ENCODE measurements around the gene RAPGEF4. TPM values are rescaled to one million over a fixed set of nuclear protein-coding genes. Genes with fewer than 3 reads are reported as not detected.

Gene RAPGEF4
- total and polyA plus RNA-seq, 2 donors (not counting 1 experiment from before 2014, with no cell fraction given) = 0.22 to 0.30 TPM

GRCh38 chr2:172777431-172777830, 41.8 kb downstream of the RAPGEF4 start:
- no peaks in the 10 kb centered on the region for H3K36me3 ChIP-seq (replicated peaks in 1 of 2; ENCODE audit: control extremely low read depth in 1 of 2, control insufficient read depth in 1 of 2, extremely low read depth in 1 of 2, insufficient read depth in 2 of 2, low read length in 1 of 2)
- H3K4me1 ChIP-seq (ENCODE audit: control insufficient read depth in 2 of 2, insufficient read depth in 2 of 2, low read length in 2 of 2) = no peaks in the 10 kb centered on the region
- WGBS (ENCODE audit: insufficient coverage) = 93% methylated on average over 2 of the region's 3 CpGs
- H2AFZ ChIP-seq (ENCODE audit: insufficient read depth, low read depth, low read length, poor library complexity, severe bottlenecking) = no peak overlapping the region
- Mint-ChIP-seq H3K9me3 (ENCODE audit: insufficient read depth) (no peaks in the 10 kb centered on the region), H3K27ac (no peak overlapping the region), H3K4me1 (no peaks in the 10 kb centered on the region), H3K4me3 (no peak overlapping the region), H3K27me3 (peaks cover 23% of the 10 kb centered on the region)
- no peaks in the 10 kb centered on the region for H3K27me3 ChIP-seq (replicated peaks in 1 of 4; ENCODE audit: control extremely low read depth in 1 of 4, control insufficient read depth in 3 of 4, insufficient read depth in 4 of 4, low read length in 3 of 4)
- no peak overlapping the region for H3K27ac ChIP-seq (ENCODE audit: low read length in 2 of 2)
- ChIA-PET POLR2A (no interaction called here), CTCF (no interaction called here)
- no peak overlapping the region for H3K9ac ChIP-seq (ENCODE audit: low read length)
- no peaks in the 10 kb centered on the region for H3K79me2 ChIP-seq (ENCODE audit: control insufficient read depth, insufficient read depth, low read length)
- no peaks in the 10 kb centered on the region for H4K20me1 ChIP-seq (ENCODE audit: control insufficient read depth, insufficient read depth, low read length, poor library complexity, severe bottlenecking)
- DNase-seq = no peak
- ATAC-seq (ENCODE audit: low read depth) = no peak
- no peak overlapping the region for H3K4me2 ChIP-seq (replicated peaks; ENCODE audit: low read depth, low read length, poor library complexity, severe bottlenecking)
- peaks cover 0 to 3% (median 0%) of the 10 kb centered on the region in 3 donors for H3K9me3 ChIP-seq (ENCODE audit: control extremely low read depth in 1 of 3, control insufficient read depth in 2 of 3, insufficient read depth in 1 of 3, low read length in 2 of 3)
- TF ChIP-seq EZH2 (IDR thresholded peaks at IDR 0.05; ENCODE audit: borderline replicate concordance, insufficient read depth, low read depth, low read length, poor library complexity, severe bottlenecking) = no peak
- no peak for TF ChIP-seq CTCF (IDR thresholded peaks at IDR 0.05)
- intact Hi-C loops (cut with micrococcal nuclease) = no loop called here
- H3K4me3 ChIP-seq (ENCODE audit: control extremely low read depth in 1 of 5, extremely low read depth in 1 of 5, insufficient read depth in 1 of 5, low read depth in 2 of 5, low read length in 4 of 5) = no peak overlapping the region

GRCh38 chr2:172782506-172783164, 47.0 kb downstream of the RAPGEF4 start:
- Histone ChIP-seq H3K4me1 (ENCODE audit: control insufficient read depth in 2 of 2, insufficient read depth in 2 of 2, low read length in 2 of 2) (no peaks in the 10 kb centered on the region), H3K9me3 (ENCODE audit: control extremely low read depth in 1 of 3, control insufficient read depth in 2 of 3, insufficient read depth in 1 of 3, low read length in 2 of 3) (peaks cover 0 to 3% (median 0%) of the 10 kb centered on the region in 3 donors), H3K4me3 (ENCODE audit: control extremely low read depth in 1 of 5, extremely low read depth in 1 of 5, insufficient read depth in 1 of 5, low read depth in 2 of 5, low read length in 4 of 5) (no peak overlapping the region), H3K36me3 (replicated peaks in 1 of 2; ENCODE audit: control extremely low read depth in 1 of 2, control insufficient read depth in 1 of 2, extremely low read depth in 1 of 2, insufficient read depth in 2 of 2, low read length in 1 of 2) (no peaks in the 10 kb centered on the region), H3K27ac (ENCODE audit: low read length in 2 of 2) (no peak overlapping the region), H4K20me1 (ENCODE audit: control insufficient read depth, insufficient read depth, low read length, poor library complexity, severe bottlenecking) (no peaks in the 10 kb centered on the region), H3K9ac (ENCODE audit: low read length) (no peak overlapping the region), H3K4me2 (replicated peaks; ENCODE audit: low read depth, low read length, poor library complexity, severe bottlenecking) (no peak overlapping the region), H3K79me2 (ENCODE audit: control insufficient read depth, insufficient read depth, low read length) (no peaks in the 10 kb centered on the region), H2AFZ (ENCODE audit: insufficient read depth, low read depth, low read length, poor library complexity, severe bottlenecking) (no peak overlapping the region), H3K27me3 (replicated peaks in 1 of 4; ENCODE audit: control extremely low read depth in 1 of 4, control insufficient read depth in 3 of 4, insufficient read depth in 4 of 4, low read length in 3 of 4) (no peaks in the 10 kb centered on the region)
- Mint-ChIP-seq H3K27ac (no peak overlapping the region), H3K9me3 (ENCODE audit: insufficient read depth) (no peaks in the 10 kb centered on the region), H3K27me3 (peaks cover 31% of the 10 kb centered on the region), H3K4me3 (no peak overlapping the region), H3K4me1 (no peaks in the 10 kb centered on the region)
- ChIA-PET CTCF (interaction anchor here (0.6 kb wide), 1 partner anchor 657 kb away, joined by 3 read pairs; no protein-coding TSS in a partner anchor), POLR2A (no interaction called here)
- intact Hi-C loops (cut with micrococcal nuclease) = no loop called here
- 79% methylated on average over 3 of the region's 6 CpGs for WGBS (ENCODE audit: insufficient coverage)
- TF ChIP-seq EZH2 (IDR thresholded peaks at IDR 0.05; ENCODE audit: borderline replicate concordance, insufficient read depth, low read depth, low read length, poor library complexity, severe bottlenecking) (no peak), CTCF (IDR thresholded peaks at IDR 0.05) (no peak)
- no peak for DNase-seq
- no peak for ATAC-seq (ENCODE audit: low read depth)

Measured in B cell (primary cell).